ENCODE measurements around the gene UBAP2L. TPM values are rescaled to one million over a fixed set of nuclear protein-coding genes. Genes with fewer than 3 reads are reported as not detected.

The UBAP2L gene
- total RNA-seq (2012; rRNA removed) = 74.3 and 85.4 TPM in 2 replicates

- H3K27me3 ChIP-seq (ENCODE audit: control insufficient read depth, insufficient read depth, low read length) = no peaks in the 10 kb centered on the region
- peaks cover 32% of the 10 kb centered on the region for H3K36me3 ChIP-seq (ENCODE audit: insufficient read depth, low read length)
- peak within 1 kb of the TSS; percentile 98 for H3K4me3 ChIP-seq (ENCODE audit: low read length)
- peaks cover 35% of the 10 kb centered on the region for H3K4me1 ChIP-seq (ENCODE audit: control insufficient read depth, insufficient read depth, low read length)
- H3K4me2 ChIP-seq (ENCODE audit: low read length) = peak within 1 kb of the TSS; percentile 91
- peak within 1 kb of the TSS; percentile 100 for H3K9ac ChIP-seq (ENCODE audit: low read depth, low read length)
- H3K9me3 ChIP-seq (replicated peaks; ENCODE audit: low read length) = no peaks in the 10 kb centered on the region
These were observed at the start of gene UBAP2L for GRCh38 chr1:154220071-154220969. UBAP2L (plus strand) TSS chr1:154220955; CDS start chr1:154225124, 4,169 bp downstream.

GRCh38 chr1:154171223-154171583 is 49.6 kb upstream of the UBAP2L start:
- H3K36me3 ChIP-seq (ENCODE audit: insufficient read depth, low read length) = peaks cover 87% of the 10 kb centered on the region
- no peak overlapping the region for H3K9ac ChIP-seq (ENCODE audit: low read depth, low read length)
- H3K9me3 ChIP-seq (replicated peaks; ENCODE audit: low read length) = no peaks in the 10 kb centered on the region
- H3K4me2 ChIP-seq (ENCODE audit: low read length) = no peak overlapping the region
- H3K4me3 ChIP-seq (ENCODE audit: low read length) = no peak overlapping the region
- H3K4me1 ChIP-seq (ENCODE audit: control insufficient read depth, insufficient read depth, low read length) = peaks cover 9% of the 10 kb centered on the region
- no peaks in the 10 kb centered on the region for H3K27me3 ChIP-seq (ENCODE audit: control insufficient read depth, insufficient read depth, low read length)

GRCh38 chr1:154171880-154172279 is 48.9 kb upstream of the UBAP2L start:
- peaks cover 15% of the 10 kb centered on the region for H3K4me1 ChIP-seq (ENCODE audit: control insufficient read depth, insufficient read depth, low read length)
- H3K4me3 ChIP-seq (ENCODE audit: low read length) = no peak overlapping the region
- peaks cover 83% of the 10 kb centered on the region for H3K36me3 ChIP-seq (ENCODE audit: insufficient read depth, low read length)
- no peaks in the 10 kb centered on the region for H3K27me3 ChIP-seq (ENCODE audit: control insufficient read depth, insufficient read depth, low read length)
- no peak overlapping the region for H3K9ac ChIP-seq (ENCODE audit: low read depth, low read length)
- H3K9me3 ChIP-seq (replicated peaks; ENCODE audit: low read length) = no peaks in the 10 kb centered on the region
- H3K4me2 ChIP-seq (ENCODE audit: low read length) = no peak overlapping the region

- no peak overlapping the region for H3K4me2 ChIP-seq (ENCODE audit: low read length)
- no peak overlapping the region for H3K4me3 ChIP-seq (ENCODE audit: low read length)
- H3K9ac ChIP-seq (ENCODE audit: low read depth, low read length) = no peak overlapping the region
- no peaks in the 10 kb centered on the region for H3K27me3 ChIP-seq (ENCODE audit: control insufficient read depth, insufficient read depth, low read length)
- no peaks in the 10 kb centered on the region for H3K9me3 ChIP-seq (replicated peaks; ENCODE audit: low read length)
- peaks cover 42% of the 10 kb centered on the region for H3K4me1 ChIP-seq (ENCODE audit: control insufficient read depth, insufficient read depth, low read length)
- peaks cover 85% of the 10 kb centered on the region for H3K36me3 ChIP-seq (ENCODE audit: insufficient read depth, low read length)
These were observed 46.1 kb upstream of the UBAP2L start for GRCh38 chr1:154174654-154175053.

GRCh38 chr1:154176337-154176736 is 44.4 kb upstream of the UBAP2L start:
- Histone ChIP-seq H3K27me3 (ENCODE audit: control insufficient read depth, insufficient read depth, low read length) (no peaks in the 10 kb centered on the region), H3K4me1 (ENCODE audit: control insufficient read depth, insufficient read depth, low read length) (peaks cover 49% of the 10 kb centered on the region), H3K9me3 (replicated peaks; ENCODE audit: low read length) (no peaks in the 10 kb centered on the region), H3K36me3 (ENCODE audit: insufficient read depth, low read length) (peaks cover 74% of the 10 kb centered on the region), H3K4me2 (ENCODE audit: low read length) (peak overlapping the region; percentile 19), H3K9ac (ENCODE audit: low read depth, low read length) (no peak overlapping the region), H3K4me3 (ENCODE audit: low read length) (no peak overlapping the region)

GRCh38 chr1:154178013-154178412 is 42.7 kb upstream of the UBAP2L start:
- no peak overlapping the region for H3K9ac ChIP-seq (ENCODE audit: low read depth, low read length)
- no peaks in the 10 kb centered on the region for H3K9me3 ChIP-seq (replicated peaks; ENCODE audit: low read length)
- peaks cover 51% of the 10 kb centered on the region for H3K4me1 ChIP-seq (ENCODE audit: control insufficient read depth, insufficient read depth, low read length)
- peak overlapping the region; percentile 12 for H3K4me3 ChIP-seq (ENCODE audit: low read length)
- H3K27me3 ChIP-seq (ENCODE audit: control insufficient read depth, insufficient read depth, low read length) = no peaks in the 10 kb centered on the region
- H3K36me3 ChIP-seq (ENCODE audit: insufficient read depth, low read length) = peaks cover 57% of the 10 kb centered on the region
- peak overlapping the region; percentile 67 for H3K4me2 ChIP-seq (ENCODE audit: low read length)

GRCh38 chr1:154178911-154179811 is 41.6 kb upstream of the UBAP2L start:
- Histone ChIP-seq H3K4me1 (ENCODE audit: control insufficient read depth, insufficient read depth, low read length) (peaks cover 58% of the 10 kb centered on the region), H3K27me3 (ENCODE audit: control insufficient read depth, insufficient read depth, low read length) (no peaks in the 10 kb centered on the region), H3K9me3 (replicated peaks; ENCODE audit: low read length) (no peaks in the 10 kb centered on the region), H3K4me3 (ENCODE audit: low read length) (peak overlapping the region; percentile 37), H3K9ac (ENCODE audit: low read depth, low read length) (no peak overlapping the region), H3K36me3 (ENCODE audit: insufficient read depth, low read length) (peaks cover 51% of the 10 kb centered on the region), H3K4me2 (ENCODE audit: low read length) (peak overlapping the region; percentile 67)

GRCh38 chr1:154179946-154180687 is 40.6 kb upstream of the UBAP2L start:
- no peaks in the 10 kb centered on the region for H3K27me3 ChIP-seq (ENCODE audit: control insufficient read depth, insufficient read depth, low read length)
- H3K4me1 ChIP-seq (ENCODE audit: control insufficient read depth, insufficient read depth, low read length) = peaks cover 58% of the 10 kb centered on the region
- H3K4me3 ChIP-seq (ENCODE audit: low read length) = peak overlapping the region; percentile 42
- H3K36me3 ChIP-seq (ENCODE audit: insufficient read depth, low read length) = peaks cover 45% of the 10 kb centered on the region
- H3K9ac ChIP-seq (ENCODE audit: low read depth, low read length) = peak overlapping the region; percentile 26
- H3K4me2 ChIP-seq (ENCODE audit: low read length) = peak overlapping the region; percentile 67
- H3K9me3 ChIP-seq (replicated peaks; ENCODE audit: low read length) = no peaks in the 10 kb centered on the region

- Histone ChIP-seq H3K4me1 (ENCODE audit: control insufficient read depth, insufficient read depth, low read length) (peaks cover 49% of the 10 kb centered on the region), H3K4me2 (ENCODE audit: low read length) (peak overlapping the region; percentile 77), H3K27me3 (ENCODE audit: control insufficient read depth, insufficient read depth, low read length) (no peaks in the 10 kb centered on the region), H3K4me3 (ENCODE audit: low read length) (peak overlapping the region; percentile 97), H3K9me3 (replicated peaks; ENCODE audit: low read length) (no peaks in the 10 kb centered on the region), H3K9ac (ENCODE audit: low read depth, low read length) (peak overlapping the region; percentile 95), H3K36me3 (ENCODE audit: insufficient read depth, low read length) (peaks cover 32% of the 10 kb centered on the region)
These were observed 38.8 kb upstream of the UBAP2L start for GRCh38 chr1:154181944-154182343.

- Histone ChIP-seq H3K4me3 (ENCODE audit: low read length) (peak overlapping the region; percentile 97), H3K36me3 (ENCODE audit: insufficient read depth, low read length) (peaks cover 27% of the 10 kb centered on the region), H3K4me2 (ENCODE audit: low read length) (peak overlapping the region; percentile 77), H3K9ac (ENCODE audit: low read depth, low read length) (peak overlapping the region; percentile 95), H3K9me3 (replicated peaks; ENCODE audit: low read length) (no peaks in the 10 kb centered on the region), H3K4me1 (ENCODE audit: control insufficient read depth, insufficient read depth, low read length) (peaks cover 43% of the 10 kb centered on the region), H3K27me3 (ENCODE audit: control insufficient read depth, insufficient read depth, low read length) (no peaks in the 10 kb centered on the region)
These were observed 38.3 kb upstream of the UBAP2L start for GRCh38 chr1:154182344-154183045.

Data from skeletal muscle satellite cell (primary cell).